Stimulated activated CD4-positive, alpha-beta T cell treated with anti-CD3 and anti-CD28 coated beads, Interleukin-15, amount 100 ng/mL, for 48 hours (primary cell): Measurements from ENCODE around the gene ATN1.

Experiments
- DNase-seq, 2 donors: peaks; one replicate each; pipeline ENCODE4 v3.0.0-alpha.2; 2020; ENCODE audit warnings: low read depth in 2 of 2

Gene ATN1

DNA sequence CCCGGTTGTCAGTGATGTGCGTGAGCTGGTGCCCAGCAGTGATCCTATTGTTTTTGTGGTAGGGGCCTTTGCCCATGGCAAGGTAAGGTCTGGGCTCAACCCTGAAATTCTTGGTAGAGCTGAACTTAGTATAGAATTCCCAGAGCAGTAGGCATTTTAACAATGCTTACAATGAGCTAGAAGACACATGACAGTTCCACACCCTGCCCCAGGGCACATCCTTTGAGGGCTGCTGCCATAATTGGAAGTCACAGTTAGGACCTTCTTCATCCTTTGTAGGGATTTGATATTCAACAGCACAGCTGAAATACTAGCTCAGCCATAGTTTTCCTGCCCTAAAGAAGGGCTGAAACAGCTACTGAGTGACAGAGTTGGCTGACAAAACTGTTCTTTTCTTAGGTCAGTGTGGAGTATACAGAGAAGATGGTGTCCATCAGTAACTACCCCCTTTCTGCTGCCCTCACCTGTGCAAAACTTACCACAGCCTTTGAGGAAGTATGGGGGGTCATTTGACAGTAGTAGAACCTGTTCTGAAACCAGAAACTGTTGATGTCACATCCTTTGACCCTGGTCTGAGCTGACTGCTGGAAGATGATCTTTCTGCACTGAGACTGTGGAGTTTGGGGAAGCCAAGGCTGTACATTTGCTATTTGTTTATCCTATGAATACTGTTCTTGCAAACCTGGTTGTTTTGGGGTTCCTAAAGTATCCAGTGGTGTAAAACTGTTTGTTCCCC, 47.7 kb downstream of the ATN1 start:
- DNase-seq: no peak

DNA sequence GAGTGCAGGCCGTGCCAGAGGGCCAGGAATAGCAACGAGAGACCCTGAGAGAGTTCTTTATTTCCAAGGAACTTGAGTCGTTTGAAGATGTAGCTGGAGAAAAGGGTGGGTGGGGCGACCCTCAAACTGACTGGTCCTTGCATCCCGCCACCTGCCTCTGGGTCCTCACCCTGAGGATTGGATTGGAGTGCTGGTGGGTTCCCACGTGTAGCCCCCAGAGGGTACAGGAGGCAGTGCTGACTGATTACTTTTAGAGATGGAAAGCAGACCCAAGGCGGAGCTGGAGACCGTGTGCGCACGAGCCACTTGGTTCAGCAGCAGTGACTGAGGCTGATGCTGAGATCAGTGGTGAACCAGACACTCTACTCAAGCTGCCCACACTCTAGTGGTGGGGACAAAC, 49.9 kb downstream of the ATN1 start:
- no peak for DNase-seq

DNA sequence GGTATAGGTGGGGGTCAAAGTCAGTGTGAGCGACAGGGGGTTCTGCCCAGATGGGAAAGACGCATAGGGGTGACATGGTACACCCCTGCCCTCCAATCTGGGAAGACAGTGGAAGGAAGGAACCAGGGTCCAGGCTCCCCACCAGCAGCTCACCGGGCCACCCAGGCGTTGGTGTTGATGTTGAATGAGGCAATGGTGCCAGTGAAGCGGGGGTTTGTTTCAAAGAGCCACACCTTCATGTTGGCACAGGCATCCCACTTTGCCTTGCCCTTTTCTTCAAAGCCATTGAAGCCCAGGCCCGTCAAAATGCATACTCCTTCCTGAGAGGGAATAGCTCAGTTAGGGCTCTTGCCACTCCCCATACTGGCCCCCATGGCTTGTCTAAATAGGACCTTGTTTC, 50.4 kb downstream of the ATN1 start:
- no peak for DNase-seq

DNA sequence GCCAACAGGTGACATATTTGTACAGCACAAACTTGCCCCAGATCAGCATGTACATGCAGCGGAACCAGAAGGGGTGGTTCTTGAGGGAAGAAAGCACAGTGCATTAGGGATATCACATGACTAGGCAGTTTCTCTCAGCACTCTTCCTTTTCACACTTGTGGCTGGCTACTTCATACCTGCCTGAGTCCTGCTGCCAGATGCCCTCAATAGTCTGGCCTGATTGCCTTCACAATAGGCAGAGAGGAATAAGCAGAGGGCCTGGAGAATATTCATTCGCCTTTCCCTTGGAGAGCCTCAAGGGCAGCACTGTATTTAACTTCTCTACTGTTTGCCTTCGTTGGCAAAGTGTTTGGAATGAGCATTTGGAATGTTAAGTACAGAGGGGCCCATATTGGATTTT, 50.9 kb downstream of the ATN1 start:
- no peak for DNase-seq

DNA sequence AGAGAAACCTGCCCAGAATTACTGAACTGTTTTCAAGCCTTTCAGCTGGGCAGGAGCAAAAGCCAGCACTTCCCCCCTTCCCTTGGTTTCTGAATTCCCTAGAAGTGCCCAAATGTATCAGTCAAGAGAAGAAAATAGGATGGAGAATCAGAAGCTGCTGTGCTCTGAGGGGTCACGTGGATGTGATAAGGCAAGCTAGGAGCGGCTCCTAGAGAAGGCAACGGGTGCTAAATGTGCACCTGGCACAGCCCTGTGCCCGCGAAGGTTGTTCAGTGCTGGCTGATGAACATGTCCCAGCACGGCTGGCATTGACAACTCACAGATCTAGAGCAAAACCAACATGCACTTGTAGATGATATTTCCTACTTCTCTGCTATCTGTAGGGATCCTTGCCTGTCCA, 51.3 kb downstream of the ATN1 start:
- no peak for DNase-seq

DNA sequence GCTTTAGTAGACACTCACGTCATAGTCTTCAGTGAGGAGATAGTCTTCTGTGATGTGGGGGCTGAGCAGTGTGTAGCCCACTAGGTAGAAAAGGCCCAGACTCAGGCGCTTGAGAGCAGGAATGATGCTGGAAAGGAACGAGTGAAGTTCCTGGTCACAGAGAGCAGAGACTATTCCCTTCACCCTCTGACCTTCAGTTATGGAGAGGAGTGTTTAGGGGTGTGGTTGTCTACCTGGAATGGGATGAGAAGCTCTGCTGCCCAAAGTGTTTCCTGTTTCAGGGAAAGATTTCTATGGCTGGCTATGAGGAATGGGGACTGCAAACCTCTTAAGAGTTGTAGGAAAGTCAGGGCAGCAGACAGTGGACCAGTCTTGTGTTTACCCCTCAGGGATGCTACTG, 51.7 kb downstream of the ATN1 start:
- no peak for DNase-seq

DNA sequence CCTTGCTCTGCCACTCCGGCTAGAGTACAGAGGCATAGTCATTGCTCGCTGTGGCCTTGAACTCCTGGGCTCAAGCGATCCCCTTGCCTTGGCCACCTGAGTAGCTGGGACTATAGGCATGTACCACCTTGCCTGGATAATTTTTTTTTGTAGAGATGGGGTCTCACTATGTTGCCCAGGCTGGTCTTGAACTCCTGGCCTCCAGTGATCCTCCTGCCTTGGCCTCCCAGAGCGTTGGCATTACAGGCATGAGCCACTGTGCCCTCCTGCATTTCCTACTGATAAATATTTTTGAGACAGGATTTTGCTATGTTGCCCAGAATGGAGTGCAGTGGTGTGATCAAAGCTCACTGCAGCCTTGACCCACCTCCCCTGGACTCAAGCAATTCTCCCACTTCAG, 52.3 kb downstream of the ATN1 start:
- no peak for DNase-seq

DNA sequence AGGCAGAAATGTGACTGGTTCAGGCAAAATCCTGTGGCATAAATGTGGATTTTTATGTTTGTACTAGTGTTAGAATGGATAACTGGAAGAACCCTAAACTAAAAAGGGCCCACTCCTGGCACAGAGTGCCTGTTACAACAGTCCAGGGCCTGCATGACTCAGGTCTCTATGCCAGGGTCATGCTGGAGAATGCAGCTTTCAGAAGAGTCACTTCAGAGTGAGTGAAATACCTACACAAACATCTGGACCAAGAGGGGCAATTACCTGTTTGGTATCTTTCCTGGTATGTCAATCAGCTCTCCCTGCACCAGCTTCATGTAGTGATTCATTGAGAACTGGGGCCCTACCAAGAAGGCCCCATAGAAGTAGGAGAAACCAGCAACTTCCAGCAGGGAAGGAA, 53.0 kb downstream of the ATN1 start:
- no peak for DNase-seq

DNA sequence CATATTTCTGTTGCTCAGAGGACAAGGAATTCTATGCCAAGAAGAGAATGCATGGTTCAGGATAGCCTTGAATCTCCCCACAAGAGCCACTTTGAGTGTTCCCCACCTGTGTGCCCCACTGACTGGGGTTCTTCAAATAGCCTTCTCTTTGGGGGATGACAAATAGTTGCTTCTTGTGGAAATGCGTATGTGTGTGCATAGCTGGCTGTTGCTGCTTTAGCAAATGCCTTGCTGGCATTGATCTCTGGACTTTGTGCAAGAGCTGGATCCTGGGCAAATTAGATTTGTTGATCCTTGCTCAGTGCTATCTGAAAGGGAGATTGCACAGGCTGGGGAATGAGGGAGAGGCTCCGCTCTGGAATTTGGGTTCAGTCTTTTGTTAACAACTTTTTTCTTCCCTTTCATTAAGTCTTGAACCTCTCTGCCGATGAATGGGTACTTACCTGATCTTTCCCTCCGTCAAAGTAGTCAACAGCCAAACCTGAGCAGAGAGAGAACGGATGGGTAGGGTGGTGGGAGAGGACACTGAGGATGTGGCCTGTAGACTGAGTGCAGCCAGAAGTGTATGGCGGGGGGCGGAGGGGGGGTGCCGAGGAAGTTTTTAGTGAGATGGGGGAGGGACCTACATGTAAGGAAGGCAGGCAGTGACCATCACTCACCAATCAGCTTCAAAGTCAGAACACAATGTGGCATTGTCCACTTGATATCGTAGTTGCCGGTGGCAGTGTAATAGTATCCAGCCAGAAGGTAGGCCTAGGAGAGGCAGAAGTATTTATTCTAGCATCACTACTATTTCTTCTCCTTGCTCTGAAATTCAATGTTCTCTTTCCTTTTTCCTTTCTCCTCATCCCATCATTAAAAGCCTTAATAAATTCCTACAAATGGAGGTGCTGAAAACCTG, 53.6 kb downstream of the ATN1 start:
- DNase-seq: no peak

DNA sequence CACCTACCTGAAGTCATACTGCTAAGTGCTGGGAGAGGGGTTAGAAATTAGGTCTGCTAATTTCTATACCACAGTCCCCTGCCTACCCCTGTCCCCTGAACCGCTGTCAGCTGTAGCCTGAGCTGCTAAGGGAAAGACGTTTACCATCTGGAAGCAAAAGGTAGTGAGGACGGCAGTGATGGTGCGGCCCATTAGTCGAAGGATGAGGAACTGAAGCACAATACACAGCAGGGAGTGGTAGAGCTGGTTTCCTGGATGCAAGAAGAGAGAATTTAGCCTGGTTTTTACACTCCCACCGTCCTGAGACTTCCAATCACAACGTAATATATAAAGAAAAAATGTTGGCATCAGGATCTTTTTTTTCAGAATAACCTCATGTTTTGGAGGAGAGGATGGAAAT, 54.8 kb downstream of the ATN1 start:
- no peak for DNase-seq

DNA sequence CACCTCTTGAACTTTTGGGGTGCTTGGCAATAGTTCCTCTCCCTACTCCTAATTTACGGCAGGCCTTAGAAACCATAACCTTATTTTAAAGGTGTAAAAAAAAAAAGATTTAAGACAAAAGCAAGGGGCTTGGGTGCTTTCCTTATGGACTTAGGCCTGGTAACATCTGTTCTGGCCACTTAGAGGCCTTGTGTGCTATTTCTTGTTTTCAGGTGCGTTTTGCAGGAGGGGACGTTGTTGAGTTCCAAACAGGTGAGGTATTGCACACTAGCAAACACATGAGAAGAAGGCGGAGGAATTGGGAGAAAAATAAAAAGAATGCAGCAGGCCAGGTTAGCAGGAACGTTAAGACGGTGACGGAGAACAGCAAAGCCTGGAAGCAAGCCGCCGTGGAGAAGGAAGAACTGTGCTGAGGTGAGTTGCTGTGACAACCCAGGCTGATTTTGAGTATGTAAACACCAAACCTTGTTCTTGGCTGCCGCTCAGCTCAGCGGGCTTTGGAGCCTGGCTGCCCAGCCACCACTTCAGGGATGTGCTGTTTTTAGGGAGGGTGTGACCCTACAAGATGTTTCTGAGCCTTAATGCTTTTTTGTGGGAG, 60.3 kb downstream of the ATN1 start:
- DNase-seq: no peak
